ENCODE measurements around the gene LMX1A.
A peak's percentile ranks its signal among the peaks of the same experiment; 100 is the strongest.

LMX1A gene

DNA sequence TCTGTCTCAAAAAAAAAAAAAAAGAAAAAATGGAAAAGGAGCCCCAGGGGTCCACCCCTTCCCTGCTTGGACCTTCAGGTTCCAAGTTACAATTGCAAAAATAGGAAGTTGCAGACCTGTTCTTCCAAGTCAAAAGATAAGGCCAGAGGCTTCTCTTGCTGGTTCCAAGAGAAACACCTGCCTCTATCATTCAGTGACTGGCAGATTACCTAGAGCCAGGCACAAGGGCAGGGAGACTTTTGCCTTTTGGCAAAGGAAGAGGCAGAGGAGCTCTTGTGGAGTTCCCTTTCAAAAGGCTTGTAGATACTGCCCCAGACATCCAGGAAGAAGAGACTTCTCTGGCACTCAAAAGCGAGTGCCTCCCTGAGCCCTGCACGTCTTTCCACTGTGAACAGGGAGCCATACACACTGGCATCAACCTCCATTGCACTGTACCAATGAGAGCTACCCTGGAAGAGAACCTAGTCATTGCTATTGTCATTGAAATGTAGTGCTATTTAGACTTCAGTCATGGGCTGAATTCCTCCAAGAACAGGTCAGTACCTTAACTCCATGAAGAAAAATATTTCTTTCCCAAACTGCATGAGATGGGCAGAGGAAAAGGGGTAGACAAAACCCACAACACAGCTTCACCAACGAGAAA lies 91.2 kb downstream of the LMX1A start:
- no peak for DNase-seq (ENCODE audit: low spot score)

GRCh38 chr1:165259706-165260428 lies 96.6 kb downstream of the LMX1A start:
- DNase-seq (ENCODE audit: low spot score): peak; percentile 21

DNA sequence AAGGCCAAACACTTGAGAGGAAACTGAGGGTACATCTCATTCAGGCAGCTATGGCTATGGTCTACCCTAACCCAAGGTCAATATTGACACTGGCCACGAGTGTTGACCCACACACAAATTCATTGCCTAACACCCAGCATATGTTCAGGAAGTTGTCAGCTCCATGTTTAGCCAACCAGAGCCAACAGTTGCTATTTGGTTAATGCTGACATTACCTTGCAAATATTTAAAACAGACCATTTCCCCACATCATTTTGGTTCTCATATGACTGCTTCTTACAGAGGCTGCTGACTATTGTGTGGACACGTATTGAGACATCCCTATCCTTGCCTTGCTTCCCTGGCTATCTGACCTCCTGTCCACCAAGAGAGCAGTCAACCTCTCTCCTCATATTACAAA lies 97.3 kb downstream of the LMX1A start:
- DNase-seq (ENCODE audit: low spot score): no peak

GRCh38 chr1:165257969-165258459 lies 98.5 kb downstream of the LMX1A start:
- peak; percentile 24 for DNase-seq (ENCODE audit: low spot score)

GRCh38 chr1:165254896-165255625 lies 101.5 kb downstream of the LMX1A start:
- no peak for DNase-seq (ENCODE audit: low spot score)

GRCh38 chr1:165254376-165254775 lies 102.1 kb downstream of the LMX1A start:
- DNase-seq (ENCODE audit: low spot score): no peak

GRCh38 chr1:165253818-165254254 lies 102.7 kb downstream of the LMX1A start:
- no peak for DNase-seq (ENCODE audit: low spot score)

- DNase-seq (ENCODE audit: low spot score): no peak
Measured at GRCh38 chr1:165248969-165249571, 107.4 kb downstream of the LMX1A start.

- DNase-seq (ENCODE audit: low spot score): no peak
Measured at GRCh38 chr1:165241952-165242351, 114.6 kb downstream of the LMX1A start.

DNA sequence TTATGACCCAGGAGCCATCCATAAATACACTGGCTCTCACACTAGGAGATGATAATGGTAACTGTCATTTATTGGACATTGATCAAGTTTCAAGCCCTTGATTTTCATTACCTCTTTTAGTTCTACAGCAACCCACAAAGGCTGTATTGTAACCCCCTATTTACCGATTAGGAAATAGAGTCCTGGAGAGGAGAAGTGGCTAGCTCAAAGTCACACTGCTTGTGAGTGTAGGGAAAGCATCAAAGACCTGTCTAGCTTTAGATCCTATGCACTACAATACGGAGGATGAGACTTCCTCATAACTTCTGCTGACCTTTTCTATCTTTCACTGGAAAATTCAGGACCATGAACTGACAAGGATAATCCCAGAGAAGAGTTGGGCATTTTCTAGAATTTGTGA lies 115.2 kb downstream of the LMX1A start:
- DNase-seq (ENCODE audit: low spot score): no peak

DNA sequence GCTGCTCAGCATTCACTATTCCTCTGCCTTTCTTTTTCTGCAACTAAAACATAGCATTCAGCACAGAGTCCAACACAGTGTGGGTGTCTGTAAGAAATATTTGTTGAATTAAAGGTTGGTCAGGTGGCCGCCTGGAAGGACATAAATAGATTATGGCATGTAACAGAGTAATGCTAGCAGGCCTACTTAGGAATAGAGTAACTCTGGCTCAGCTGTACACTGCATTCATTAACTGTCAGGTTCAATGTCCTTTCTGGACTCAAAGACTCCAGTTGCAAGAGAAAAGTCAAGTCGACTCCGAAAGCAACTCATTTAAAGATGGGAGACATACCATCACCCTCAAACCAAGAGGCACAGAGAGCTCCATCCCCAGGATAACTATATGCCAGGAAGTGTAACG lies 116.0 kb downstream of the LMX1A start:
- no peak for DNase-seq (ENCODE audit: low spot score)

DNA sequence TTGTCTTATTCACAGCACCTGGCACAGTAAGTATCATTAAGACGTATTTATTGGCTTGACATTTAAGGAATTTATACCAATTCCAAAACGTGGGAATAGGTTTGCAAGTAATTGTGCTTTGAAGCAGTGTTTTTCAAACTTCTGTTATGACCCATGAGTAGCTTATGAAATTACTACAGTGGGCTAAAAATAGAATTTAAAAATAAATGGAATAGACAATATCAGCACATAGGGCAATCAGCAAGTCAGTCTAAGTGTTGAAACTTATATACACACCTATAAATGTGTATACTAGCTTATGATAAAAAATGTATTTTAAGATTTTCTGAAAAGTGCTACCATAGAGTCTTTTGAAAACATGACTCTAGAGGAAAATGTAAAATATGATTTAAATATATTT lies 116.6 kb downstream of the LMX1A start:
- DNase-seq (ENCODE audit: low spot score): no peak

DNA sequence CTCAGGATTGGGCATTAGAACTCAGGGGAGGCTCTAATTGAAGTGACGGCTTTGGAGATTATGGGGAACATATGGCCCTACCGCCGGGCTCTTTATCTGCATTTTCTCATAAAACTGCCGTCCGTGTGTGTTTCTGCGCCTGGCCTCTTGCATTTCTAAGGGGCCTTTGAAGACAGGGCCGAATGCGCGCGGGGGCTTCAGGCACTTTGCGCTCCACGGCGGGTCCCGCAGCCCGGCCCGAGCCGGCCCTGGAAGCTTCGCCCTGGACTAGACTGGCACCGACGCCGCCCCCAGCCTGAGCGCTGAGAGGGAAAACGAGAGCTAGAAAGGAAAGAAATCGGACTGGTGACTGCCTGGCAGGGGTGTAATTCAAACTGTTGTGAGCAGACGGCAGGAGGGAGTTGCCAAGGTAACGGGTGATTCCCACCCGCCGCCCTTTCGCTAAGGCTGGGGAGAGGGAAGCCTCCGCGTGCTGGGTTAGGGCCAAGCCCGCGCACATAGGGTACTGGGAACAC lies 120.7 kb downstream of the LMX1A start:
- DNase-seq (ENCODE audit: low spot score): peak; percentile 49

DNA sequence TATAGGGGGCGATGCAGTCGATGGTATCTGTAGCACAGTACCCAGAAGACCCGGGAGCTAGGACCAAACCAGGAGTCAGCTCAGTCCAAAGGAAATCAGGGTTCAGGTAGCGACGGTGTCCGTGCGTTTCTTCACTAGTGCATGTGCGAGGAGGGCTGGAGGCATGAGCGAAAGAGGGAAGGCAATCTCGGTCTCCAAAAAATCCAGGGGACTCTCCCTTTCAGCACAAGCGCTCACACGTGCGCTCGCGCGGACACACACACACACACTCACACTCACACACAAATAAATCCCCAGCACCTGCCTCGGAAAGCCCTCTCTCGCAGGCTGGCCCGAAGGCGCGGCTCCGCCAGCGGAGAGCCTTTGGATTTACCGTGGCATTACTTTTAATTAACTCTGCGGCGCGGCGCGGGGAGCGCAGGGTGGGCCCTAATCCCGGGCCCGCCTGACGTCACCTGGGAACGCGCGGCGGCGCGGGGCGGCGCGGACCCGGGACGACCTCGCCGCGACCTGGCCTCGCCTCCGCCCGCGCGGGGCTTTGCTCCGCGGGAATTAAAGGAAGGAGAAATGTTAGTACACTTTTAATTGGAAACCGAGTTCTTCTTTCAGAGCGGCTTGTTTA lies 121.2 kb downstream of the LMX1A start:
- DNase-seq (ENCODE audit: low spot score): peak; percentile 12

DNA sequence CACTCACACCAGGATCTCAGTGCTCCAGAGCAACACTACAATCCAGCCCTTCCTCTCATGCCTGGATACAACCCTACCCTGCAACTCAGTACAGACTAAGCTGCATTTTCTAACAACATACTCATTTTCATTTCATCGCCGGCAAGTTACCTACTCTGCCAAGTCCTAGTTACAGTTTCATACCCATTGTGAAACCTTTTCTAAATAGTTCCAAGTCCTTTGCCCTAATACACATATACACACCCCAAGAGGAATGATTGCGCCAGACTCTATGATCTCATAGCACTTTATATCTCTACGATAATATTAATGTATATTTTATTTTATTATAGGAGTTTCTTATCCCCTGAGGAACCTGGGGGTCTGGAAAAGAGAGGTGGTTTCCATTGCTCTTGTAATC lies 122.4 kb downstream of the LMX1A start:
- no peak for DNase-seq (ENCODE audit: low spot score)

DNA sequence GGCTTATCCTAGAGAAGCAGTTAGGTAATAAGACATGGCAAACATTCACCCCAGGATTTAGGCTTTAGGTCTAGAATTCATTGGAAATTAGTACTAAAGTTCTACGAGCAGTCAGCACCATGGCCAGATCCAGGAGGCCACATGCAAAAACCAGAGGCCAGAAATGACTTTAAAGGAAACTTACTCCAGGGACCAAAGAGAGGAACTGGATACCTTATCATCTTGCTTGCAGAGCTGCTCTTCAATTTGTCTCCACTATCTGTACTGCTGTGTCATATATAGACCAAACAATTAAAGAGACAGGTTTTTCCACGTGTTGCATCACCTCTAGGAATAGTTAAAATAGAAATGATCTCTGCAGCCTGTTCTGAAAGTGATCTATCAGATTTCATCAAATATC lies 127.8 kb downstream of the LMX1A start:
- no peak for DNase-seq (ENCODE audit: low spot score)

GRCh38 chr1:165228111-165228655 lies 128.3 kb downstream of the LMX1A start:
- no peak for DNase-seq (ENCODE audit: low spot score)

GRCh38 chr1:165226326-165226725 lies 130.2 kb downstream of the LMX1A start:
- DNase-seq (ENCODE audit: low spot score): peak; percentile 88

DNA sequence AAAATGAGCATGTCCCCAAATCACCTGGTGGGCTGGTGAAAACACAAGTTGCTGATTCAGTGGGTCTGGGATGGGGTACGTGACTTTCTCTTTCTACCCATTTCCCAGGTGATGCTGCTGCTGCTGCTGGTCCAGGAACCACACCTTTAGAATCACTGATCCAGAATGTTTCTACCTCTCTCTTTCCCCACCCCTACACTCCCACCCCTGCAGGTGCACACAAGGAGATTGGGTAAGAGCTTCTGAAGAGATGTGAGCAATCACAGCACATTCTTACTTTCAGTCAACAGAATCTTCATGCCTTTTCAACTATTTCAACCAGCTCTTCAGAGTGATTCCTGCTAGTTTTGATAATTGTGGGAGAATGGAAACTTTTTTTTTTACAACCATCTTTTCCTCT lies 130.9 kb downstream of the LMX1A start:
- peak; percentile 44 for DNase-seq (ENCODE audit: low spot score)

DNA sequence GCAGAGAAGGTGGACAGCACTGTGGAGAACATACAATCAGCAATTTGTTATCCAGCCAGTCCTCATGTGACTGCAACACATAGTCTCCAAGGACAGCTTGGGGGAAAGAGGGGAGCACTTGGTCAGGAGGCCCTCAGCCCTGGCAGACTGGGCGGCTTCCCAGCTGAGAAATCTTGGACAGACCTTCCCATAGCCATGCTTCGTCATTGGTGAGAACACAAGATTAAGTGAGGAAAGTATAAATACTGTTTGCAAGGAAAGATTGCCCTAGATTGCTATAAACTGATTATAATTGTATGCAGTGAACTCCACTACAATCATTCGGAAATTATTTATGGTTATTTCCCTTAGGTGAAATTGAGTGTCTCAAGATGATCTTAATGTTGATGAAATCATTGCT lies 131.5 kb downstream of the LMX1A start:
- DNase-seq (ENCODE audit: low spot score): no peak

DNA sequence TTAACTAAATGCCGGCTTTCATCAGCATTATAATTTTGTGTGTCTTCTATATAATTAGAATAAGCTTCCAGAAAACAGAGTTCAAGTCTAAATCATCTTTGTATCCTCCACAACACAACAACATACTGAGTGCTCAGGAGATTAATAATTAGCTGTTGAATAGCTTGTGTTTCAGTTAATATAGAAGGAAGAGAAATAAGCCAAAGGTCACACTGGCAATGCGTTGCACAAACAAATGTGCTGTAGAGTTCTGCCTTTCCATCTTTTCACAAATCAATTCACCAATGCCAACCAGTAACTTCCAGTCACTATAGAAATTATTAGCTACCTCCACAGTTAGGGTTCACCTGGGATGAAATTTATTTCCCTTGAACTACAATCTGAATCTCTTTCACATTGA lies 132.0 kb downstream of the LMX1A start:
- no peak for DNase-seq (ENCODE audit: low spot score)

DNA sequence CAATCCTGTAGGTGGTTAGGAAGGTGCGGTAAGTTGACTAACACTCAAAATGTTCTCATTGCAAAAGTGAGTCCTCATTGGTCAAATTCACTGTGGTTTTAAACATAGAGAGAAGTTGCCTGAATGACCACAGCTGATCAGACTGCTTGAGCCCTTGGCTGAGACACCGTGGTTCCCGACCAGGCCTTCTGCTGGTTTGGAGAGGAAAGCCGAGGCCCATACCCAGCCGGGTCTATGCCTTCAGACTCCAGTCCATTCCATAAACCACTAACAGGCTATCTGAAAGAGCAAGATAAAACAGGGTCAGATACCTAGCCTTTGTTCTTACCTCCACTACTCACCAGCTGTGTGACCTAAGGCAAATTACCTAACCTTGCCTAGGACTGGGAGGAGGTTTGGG lies 133.9 kb downstream of the LMX1A start:
- no peak for DNase-seq (ENCODE audit: low spot score)
